Fibroblast of lung (primary cell): ENCODE results near the gene ROBO4.

Experiments
- CTCF ChIP-seq, 2 donors: IDR thresholded peaks in 1 of 2; conservative IDR thresholded peaks in 1 of 2; 1 replicate in 1 of 2; 2 replicates in 1 of 2; pipeline ENCODE4 v1.5.1; 2011 to 2012; ENCODE audit warnings: low read length in 2 of 2, control low read depth in 1 of 2, inconsistent platforms in 1 of 2, low read depth in 1 of 2, mild to moderate bottlenecking in 1 of 2
- EZH2 ChIP-seq: IDR thresholded peaks from 2 replicates; pipeline ENCODE4 v1.5.1; 2012; ENCODE audit warnings: low read length, control low read depth, mild to moderate bottlenecking; ENCODE audit errors: missing control alignments

- TF ChIP-seq CTCF (conservative IDR thresholded peaks at IDR 0.05 in 1 of 2, IDR thresholded peaks at IDR 0.05 in 1 of 2; ENCODE audit: low read depth in 1 of 2, low read length in 2 of 2): no peak
- no peak for TF ChIP-seq EZH2
Measured at GRCh38 chr11:124941703-124942102, 44.0 kb upstream of the ROBO4 start.
